Measurements from ENCODE around the gene GABRR1.

The GABRR1 gene

DNA sequence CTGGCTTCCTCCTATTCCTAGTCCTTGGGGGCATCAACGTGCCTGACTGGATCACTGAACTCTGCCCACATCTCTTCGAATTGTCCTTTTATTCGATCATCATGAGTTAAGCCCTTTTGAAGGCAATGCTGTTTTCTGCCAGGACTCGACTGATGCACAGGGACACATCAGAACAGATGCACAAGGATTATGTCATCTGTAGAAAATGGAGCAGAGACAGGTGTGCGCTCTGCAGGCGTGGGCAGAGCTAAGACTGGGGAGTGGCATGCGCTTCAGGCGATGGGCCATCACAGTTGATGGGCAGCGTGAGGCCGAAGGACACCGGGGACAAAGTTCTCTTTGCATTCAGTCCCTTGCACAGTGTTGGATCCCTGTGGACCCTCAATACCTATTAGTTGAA lies 13.1 kb downstream of the GABRR1 start:
- Histone ChIP-seq H3K9me3 (ENCODE audit: insufficient read depth, low read length, severe bottlenecking) (no peaks in the 10 kb centered on the region), H3K27ac (ENCODE audit: low read length) (no peak overlapping the region), H3K4me3 (ENCODE audit: low read depth in 1 of 2, low read length in 2 of 2) (no peak overlapping the region), H4K20me1 (ENCODE audit: insufficient read depth, low read length) (no peaks in the 10 kb centered on the region), H2AFZ (ENCODE audit: low read depth, low read length) (no peak overlapping the region), H3K27me3 (ENCODE audit: insufficient read depth, low read length, poor library complexity) (no peaks in the 10 kb centered on the region), H3K36me3 (ENCODE audit: insufficient read depth, low read length) (no peaks in the 10 kb centered on the region), H3K9ac (ENCODE audit: low read depth, low read length) (no peak overlapping the region), H3K4me2 (ENCODE audit: insufficient read depth, low read length) (no peak overlapping the region), H3K4me1 (ENCODE audit: insufficient read depth, low read length) (no peaks in the 10 kb centered on the region), H3K79me2 (ENCODE audit: insufficient read depth, low read length) (no peaks in the 10 kb centered on the region)
- DNase-seq, result no peak
- ATAC-seq (ENCODE audit: insufficient read depth, low read depth), result no peak
- TF ChIP-seq EZH2 (IDR thresholded peaks at IDR 0.05; ENCODE audit: borderline replicate concordance, low read depth, low read length, severe bottlenecking) (no peak), CTCF (IDR thresholded peaks at IDR 0.05; ENCODE audit: borderline replicate concordance, extremely low read depth, low read length, poor library complexity, severe bottlenecking) (no peak)

DNA sequence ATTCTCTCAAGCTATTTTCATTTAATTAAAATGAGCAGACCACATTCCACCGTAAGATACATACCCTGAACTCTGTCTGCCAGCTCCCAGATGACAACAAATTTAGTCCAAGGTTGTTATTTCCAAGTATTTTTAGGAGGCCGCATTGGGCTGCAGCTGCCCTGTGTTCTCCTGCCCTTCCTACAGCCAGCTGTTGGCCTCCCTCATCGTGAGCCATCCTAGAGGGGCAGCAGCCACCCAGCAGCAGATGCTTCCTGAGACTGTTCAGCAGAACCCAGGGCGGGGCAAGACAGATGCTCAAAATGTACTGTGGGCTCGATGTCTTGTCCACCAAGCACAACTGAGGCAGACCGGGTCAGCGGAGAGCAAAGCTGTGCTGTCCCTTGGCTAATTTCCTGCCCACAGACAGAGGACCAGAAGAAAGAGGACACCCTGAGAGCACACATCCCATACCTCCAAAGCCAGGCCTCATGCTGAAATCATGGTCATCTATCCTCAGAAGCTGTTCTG lies 16.4 kb downstream of the GABRR1 start:
- Histone ChIP-seq H3K9me3 (ENCODE audit: insufficient read depth, low read length, severe bottlenecking) (no peaks in the 10 kb centered on the region), H3K4me2 (ENCODE audit: insufficient read depth, low read length) (no peak overlapping the region), H4K20me1 (ENCODE audit: insufficient read depth, low read length) (no peaks in the 10 kb centered on the region), H3K27ac (ENCODE audit: low read length) (no peak overlapping the region), H3K4me1 (ENCODE audit: insufficient read depth, low read length) (no peaks in the 10 kb centered on the region), H3K4me3 (ENCODE audit: low read depth in 1 of 2, low read length in 2 of 2) (no peak overlapping the region), H3K9ac (ENCODE audit: low read depth, low read length) (no peak overlapping the region), H3K27me3 (ENCODE audit: insufficient read depth, low read length, poor library complexity) (no peaks in the 10 kb centered on the region), H3K79me2 (ENCODE audit: insufficient read depth, low read length) (no peaks in the 10 kb centered on the region), H3K36me3 (ENCODE audit: insufficient read depth, low read length) (no peaks in the 10 kb centered on the region), H2AFZ (ENCODE audit: low read depth, low read length) (no peak overlapping the region)
- ATAC-seq (ENCODE audit: insufficient read depth, low read depth) (no peak), DNase-seq (no peak)
- TF ChIP-seq EZH2 (IDR thresholded peaks at IDR 0.05; ENCODE audit: borderline replicate concordance, low read depth, low read length, severe bottlenecking) (no peak), CTCF (IDR thresholded peaks at IDR 0.05; ENCODE audit: borderline replicate concordance, extremely low read depth, low read length, poor library complexity, severe bottlenecking) (no peak)

GRCh38 chr6:89199579-89199978 lies 17.6 kb downstream of the GABRR1 start:
- H3K4me2 ChIP-seq (ENCODE audit: insufficient read depth, low read length), result no peak overlapping the region
- H3K4me1 ChIP-seq (ENCODE audit: insufficient read depth, low read length), result no peaks in the 10 kb centered on the region
- no peaks in the 10 kb centered on the region for H3K27me3 ChIP-seq (ENCODE audit: insufficient read depth, low read length, poor library complexity)
- no peaks in the 10 kb centered on the region for H4K20me1 ChIP-seq (ENCODE audit: insufficient read depth, low read length)
- H2AFZ ChIP-seq (ENCODE audit: low read depth, low read length), result no peak overlapping the region
- H3K79me2 ChIP-seq (ENCODE audit: insufficient read depth, low read length), result no peaks in the 10 kb centered on the region
- H3K9ac ChIP-seq (ENCODE audit: low read depth, low read length), result no peak overlapping the region
- H3K9me3 ChIP-seq (ENCODE audit: insufficient read depth, low read length, severe bottlenecking), result no peaks in the 10 kb centered on the region
- H3K36me3 ChIP-seq (ENCODE audit: insufficient read depth, low read length), result no peaks in the 10 kb centered on the region
- DNase-seq (no peak), ATAC-seq (ENCODE audit: insufficient read depth, low read depth) (no peak)
- H3K27ac ChIP-seq (ENCODE audit: low read length), result no peak overlapping the region
- TF ChIP-seq CTCF (IDR thresholded peaks at IDR 0.05; ENCODE audit: borderline replicate concordance, extremely low read depth, low read length, poor library complexity, severe bottlenecking) (no peak), EZH2 (IDR thresholded peaks at IDR 0.05; ENCODE audit: borderline replicate concordance, low read depth, low read length, severe bottlenecking) (no peak)
- H3K4me3 ChIP-seq (ENCODE audit: low read depth in 1 of 2, low read length in 2 of 2), result no peak overlapping the region

- Histone ChIP-seq H4K20me1 (ENCODE audit: insufficient read depth, low read length) (no peaks in the 10 kb centered on the region), H3K4me3 (ENCODE audit: low read depth in 1 of 2, low read length in 2 of 2) (no peak overlapping the region), H3K9ac (ENCODE audit: low read depth, low read length) (no peak overlapping the region), H3K27me3 (ENCODE audit: insufficient read depth, low read length, poor library complexity) (no peaks in the 10 kb centered on the region), H3K36me3 (ENCODE audit: insufficient read depth, low read length) (no peaks in the 10 kb centered on the region), H3K27ac (ENCODE audit: low read length) (no peak overlapping the region), H3K4me1 (ENCODE audit: insufficient read depth, low read length) (no peaks in the 10 kb centered on the region), H2AFZ (ENCODE audit: low read depth, low read length) (no peak overlapping the region), H3K79me2 (ENCODE audit: insufficient read depth, low read length) (no peaks in the 10 kb centered on the region), H3K9me3 (ENCODE audit: insufficient read depth, low read length, severe bottlenecking) (peaks cover 7% of the 10 kb centered on the region), H3K4me2 (ENCODE audit: insufficient read depth, low read length) (no peak overlapping the region)
- TF ChIP-seq CTCF (IDR thresholded peaks at IDR 0.05; ENCODE audit: borderline replicate concordance, extremely low read depth, low read length, poor library complexity, severe bottlenecking), result no peak
- TF ChIP-seq EZH2 (IDR thresholded peaks at IDR 0.05; ENCODE audit: borderline replicate concordance, low read depth, low read length, severe bottlenecking), result no peak
- ATAC-seq (ENCODE audit: insufficient read depth, low read depth), result no peak
- DNase-seq, result no peak
Observed at GRCh38 chr6:89198235-89198634, 18.9 kb downstream of the GABRR1 start.

All from DND-41 (cell line).